Fibroblast of skin of right quadriceps (primary cell): ENCODE data around the gene IL3.

ENCODE experiments used
- DNase-seq: peaks from one replicate; pipeline ENCODE4 v3.0.0-alpha.2; 2013

The IL3 gene

DNA sequence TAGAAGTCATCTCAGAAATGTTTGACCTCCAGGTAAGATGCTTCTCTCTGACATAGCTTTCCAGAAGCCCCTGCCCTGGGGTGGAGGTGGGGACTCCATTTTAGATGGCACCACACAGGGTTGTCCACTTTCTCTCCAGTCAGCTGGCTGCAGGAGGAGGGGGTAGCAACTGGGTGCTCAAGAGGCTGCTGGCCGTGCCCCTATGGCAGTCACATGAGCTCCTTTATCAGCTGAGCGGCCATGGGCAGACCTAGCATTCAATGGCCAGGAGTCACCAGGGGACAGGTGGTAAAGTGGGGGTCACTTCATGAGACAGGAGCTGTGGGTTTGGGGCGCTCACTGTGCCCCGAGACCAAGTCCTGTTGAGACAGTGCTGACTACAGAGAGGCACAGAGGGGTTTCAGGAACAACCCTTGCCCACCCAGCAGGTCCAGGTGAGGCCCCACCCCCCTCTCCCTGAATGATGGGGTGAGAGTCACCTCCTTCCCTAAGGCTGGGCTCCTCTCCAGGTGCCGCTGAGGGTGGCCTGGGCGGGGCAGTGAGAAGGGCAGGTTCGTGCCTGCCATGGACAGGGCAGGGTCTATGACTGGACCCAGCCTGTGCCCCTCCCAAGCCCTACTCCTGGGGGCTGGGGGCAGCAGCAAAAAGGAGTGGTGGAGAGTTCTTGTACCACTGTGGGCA is 13.8 kb downstream of the IL3 start:
- no peak for DNase-seq

DNA sequence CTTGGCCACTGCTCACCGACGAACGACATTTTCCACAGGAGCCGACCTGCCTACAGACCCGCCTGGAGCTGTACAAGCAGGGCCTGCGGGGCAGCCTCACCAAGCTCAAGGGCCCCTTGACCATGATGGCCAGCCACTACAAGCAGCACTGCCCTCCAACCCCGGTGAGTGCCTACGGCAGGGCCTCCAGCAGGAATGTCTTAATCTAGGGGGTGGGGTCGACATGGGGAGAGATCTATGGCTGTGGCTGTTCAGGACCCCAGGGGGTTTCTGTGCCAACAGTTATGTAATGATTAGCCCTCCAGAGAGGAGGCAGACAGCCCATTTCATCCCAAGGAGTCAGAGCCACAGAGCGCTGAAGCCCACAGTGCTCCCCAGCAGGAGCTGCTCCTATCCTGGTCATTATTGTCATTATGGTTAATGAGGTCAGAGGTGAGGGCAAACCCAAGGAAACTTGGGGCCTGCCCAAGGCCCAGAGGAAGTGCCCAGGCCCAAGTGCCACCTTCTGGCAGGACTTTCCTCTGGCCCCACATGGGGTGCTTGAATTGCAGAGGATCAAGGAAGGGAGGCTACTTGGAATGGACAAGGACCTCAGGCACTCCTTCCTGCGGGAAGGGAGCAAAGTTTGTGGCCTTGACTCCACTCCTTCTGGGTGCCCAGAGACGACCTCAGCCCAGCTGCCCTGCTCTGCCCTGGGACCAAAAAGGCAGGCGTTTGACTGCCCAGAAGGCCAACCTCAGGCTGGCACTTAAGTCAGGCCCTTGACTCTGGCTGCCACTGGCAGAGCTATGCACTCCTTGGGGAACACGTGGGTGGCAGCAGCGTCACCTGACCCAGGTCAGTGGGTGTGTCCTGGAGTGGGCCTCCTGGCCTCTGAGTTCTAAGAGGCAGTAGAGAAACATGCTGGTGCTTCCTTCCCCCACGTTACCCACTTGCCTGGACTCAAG is 14.6 kb downstream of the IL3 start:
- no peak for DNase-seq

DNA sequence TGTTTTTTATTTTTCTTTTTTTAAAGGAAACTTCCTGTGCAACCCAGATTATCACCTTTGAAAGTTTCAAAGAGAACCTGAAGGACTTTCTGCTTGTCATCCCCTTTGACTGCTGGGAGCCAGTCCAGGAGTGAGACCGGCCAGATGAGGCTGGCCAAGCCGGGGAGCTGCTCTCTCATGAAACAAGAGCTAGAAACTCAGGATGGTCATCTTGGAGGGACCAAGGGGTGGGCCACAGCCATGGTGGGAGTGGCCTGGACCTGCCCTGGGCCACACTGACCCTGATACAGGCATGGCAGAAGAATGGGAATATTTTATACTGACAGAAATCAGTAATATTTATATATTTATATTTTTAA is 15.2 kb downstream of the IL3 start:
- no peak for DNase-seq

DNA sequence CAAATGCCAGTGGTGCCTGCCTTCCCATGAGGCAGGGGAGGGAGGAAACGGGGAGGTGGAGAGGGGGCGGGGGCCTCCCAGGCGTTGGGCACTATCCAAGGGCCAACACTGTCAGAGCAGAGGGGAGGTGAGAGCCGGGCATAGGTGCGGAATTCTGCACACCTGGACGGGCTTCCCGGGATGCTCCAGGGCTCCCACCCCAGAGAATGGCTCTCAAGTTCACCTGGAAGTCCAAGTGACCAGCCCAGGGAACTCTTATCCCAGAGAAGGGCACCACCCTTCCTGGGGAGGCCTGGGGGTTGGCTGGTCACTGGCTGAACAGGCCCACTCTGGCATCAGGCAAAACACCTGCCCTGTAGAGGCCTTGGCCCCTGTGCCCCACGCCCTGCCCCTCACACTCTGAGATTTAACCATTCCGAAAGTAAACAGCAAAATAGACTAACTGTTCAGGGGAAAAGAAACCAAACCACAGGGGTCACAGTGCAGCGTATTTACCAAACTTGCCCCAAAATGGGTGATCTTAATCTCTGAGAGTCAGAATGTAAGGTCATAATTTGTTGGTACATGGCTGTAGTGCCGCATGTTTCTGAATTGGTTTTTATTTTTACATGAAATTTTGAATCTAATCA is 15.9 kb downstream of the IL3 start:
- DNase-seq: no peak

DNA sequence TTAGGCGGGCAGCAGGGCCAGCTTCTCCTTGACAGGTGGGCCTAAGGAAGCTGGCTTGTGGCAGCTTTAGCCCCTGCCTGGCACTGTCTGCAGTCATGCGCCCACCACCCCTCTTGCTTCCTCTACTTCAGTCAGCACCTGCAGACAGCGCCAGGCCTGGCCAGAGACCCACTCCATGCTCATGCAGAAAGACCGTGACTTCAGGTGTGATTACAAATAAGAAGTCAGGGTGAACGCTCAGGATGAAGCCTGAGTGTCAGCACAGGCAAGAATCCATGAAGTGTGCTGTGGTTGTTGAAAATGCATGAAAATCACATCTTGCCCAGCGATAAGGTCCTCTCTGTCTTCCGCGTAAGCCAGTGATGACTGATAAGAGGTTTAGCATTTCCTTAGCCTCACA is 16.5 kb downstream of the IL3 start:
- no peak for DNase-seq

DNA sequence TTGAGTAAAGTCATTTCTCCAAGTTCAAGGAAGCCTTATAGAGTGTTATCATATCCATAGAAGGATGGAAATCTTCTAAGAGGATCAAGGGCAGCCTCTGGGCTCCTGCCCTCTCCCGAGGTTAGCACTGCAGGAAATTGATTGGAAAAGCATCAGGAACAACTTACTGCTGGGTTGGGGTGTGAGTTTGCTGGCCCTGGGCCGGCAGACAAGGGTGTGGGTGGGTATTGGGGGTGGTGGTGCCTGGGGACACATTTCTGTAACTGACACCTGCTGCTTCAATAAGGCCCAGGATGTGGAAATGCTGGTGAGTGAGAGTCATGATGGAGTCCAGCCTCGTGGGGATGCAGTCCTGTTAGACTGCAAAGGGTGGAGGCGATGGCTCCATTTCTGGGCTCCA is 18.6 kb downstream of the IL3 start:
- DNase-seq: no peak

DNA sequence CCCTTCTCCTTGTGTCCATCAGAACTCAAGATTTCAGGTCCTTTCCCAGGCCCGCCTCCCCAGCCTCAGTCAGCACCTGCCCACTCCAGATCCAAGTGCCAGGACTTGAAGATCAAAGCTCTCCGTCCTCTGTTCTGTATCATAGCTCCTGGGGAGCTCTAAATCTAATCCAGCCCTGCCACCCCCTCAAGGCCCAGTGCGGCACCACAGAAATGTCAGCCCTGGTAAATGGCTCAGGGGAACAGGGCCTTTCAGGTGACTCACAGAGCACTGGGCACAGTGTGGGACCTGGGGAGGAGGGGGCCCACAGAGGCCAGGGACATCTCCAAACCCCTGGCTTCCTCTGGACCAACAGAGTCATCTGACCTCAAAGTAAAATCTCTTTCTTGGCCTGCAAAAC is 19.2 kb downstream of the IL3 start:
- no peak for DNase-seq

DNA sequence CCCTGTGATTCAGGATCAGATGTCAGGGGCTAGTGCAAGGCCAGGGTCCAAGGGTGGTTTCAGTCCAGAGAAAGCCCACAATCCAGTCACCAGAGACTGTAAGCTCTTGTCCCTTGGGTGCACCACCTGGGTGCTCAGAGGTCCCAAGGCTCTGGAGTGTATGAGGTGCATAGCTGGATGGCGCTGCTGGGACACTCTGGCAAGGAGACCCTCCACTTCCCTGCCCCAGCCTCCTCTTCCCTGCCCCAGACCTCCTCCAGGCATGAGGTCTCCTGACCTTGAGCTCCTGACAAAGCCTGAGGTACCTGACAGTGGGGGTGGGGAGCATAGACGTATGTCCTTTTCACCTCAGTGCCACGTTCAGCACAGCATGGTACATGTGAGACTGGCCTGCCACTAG is 20.1 kb downstream of the IL3 start:
- no peak for DNase-seq

DNA sequence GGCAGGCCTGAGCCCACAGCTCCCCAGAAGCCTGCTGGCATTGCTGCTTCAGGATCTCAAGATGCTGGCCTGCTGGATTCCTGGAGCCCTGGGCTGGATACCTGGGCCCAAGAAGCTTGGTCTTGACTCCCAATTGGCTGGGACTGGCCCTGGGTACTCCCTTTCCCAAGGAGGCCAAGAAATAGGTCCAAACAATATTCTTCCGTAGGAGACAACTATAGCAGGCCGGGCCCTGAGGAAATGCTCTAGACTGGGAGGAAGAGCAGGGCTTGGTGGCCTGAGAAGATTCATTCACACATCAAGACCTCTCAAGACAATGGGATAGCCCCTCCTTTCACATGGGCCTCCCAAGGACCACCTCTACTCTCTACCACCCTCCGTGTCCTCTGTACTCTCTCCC is 21.0 kb downstream of the IL3 start:
- no peak for DNase-seq

DNA sequence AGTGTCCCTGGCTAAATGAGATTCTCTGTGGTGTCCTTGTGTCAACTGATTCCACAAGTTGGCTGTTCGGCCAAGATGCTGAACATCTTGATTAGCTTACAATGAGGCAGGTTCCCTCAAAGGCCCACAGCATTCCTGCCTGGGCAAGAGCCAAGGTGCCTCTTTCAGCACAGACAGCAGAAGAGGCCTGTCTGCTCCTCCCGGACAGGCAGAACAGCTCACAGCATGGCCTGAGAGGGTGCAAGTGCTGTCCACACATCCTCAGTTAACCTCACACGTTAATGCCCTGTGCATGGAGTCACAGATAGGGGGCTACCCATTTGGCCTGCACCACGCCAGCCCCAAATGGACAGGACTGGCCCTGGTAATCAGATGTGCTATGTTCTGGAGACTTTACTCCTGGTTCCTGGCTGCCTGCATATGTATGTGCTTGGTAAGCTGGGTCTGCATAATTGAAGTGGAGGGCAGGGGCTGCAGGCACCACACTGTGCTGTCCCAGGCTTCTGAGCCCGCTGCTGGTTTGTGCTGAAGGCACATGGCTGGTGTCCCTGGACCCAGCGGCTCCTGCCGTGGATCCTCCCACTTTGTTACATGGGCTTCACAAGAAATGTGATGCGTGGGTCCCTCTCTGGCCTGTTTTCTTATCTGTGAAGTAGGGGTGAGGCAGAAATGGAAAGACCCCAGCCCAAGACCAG is 22.0 kb downstream of the IL3 start:
- no peak for DNase-seq

DNA sequence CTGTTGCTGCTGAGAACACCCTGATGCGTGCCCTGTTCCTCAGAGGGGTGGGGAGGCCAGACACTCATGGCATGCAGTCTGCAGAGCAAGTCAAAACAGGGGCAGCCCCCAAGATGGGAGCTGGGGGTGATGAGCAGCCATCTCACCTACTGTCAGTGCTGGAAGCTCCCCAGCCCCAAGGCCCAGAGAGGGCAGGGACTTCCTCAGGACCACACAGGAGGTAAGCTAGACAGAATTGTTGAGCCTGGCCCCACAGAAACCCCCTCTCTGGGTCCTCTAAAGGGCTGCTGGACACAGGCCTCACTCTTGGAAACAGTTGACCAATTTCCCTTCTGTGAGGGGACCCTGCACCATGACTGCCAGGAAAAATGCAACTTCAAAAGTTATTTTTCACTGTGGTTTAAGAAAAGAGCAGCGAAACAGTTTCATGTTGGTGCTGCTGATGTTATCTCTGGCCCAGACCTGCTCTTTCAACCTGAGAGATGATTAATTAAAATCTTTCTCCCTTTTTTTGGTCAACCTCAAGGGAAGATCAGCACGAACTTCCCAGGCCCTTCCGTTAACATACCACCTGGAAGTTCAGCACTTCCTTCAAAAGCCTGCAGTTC is 22.7 kb downstream of the IL3 start:
- no peak for DNase-seq

DNA sequence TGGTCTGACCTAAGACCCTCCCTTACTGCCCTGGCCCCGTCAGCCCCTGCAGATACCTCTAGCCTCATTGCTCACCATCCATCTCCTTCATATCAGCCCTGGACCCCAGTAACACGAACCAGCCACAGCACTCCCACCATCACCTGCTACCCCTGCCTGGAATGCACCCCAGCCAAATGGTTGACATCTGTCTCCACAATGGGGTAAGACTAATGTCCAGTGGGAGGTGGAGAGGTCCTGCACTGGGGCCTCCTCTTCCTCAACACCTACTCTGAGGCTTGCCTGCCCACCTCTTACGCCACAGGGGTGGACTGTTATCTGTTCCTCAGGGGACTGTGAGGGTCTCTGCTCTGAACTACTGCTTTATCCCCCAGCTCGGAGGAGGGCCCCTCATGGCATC is 25.2 kb downstream of the IL3 start:
- no peak for DNase-seq

DNA sequence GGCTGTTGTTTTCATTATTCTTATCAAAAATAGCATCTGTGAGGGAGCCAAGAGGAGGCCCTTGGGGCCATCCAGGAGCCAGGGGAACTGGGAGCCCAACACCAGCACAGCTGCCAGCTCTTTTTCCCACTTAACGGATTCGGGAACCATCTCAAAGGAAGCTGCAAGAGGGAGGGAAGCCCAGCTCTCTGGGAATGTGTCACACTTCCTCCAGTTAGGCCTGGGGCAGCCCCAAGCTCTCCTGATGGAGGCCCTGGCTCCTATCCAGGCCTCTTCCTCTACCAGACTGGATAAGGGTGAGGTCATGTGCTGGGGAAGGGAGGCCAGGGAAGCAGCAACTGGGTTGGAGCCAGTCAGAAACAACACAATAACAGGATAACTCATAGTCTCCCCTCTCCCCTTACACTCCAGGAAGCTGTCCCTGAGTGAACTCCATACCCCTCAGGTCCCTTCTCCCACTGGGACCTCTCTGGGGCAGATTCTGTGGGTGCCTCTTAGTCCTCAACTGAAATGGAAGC is 25.9 kb downstream of the IL3 start:
- DNase-seq: peak; percentile 96

DNA sequence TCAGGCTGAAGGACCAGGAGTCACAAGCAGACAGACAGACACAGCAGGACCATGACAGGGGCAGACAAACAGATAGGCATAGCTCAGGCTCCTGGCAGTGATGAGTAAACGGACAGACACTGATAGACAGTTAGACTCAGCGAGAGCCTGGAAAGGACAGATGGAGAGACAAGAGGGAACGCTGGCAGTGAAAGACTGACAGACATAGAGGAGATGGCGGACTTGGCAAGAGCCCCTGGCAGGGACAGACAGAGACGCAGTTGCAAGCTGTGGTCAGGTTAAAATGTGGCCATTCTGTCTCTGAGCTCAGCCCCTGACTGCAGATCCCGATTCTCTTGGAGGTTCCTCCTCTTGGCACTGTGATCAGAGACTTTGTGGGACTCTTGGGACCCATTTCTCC is 26.7 kb downstream of the IL3 start:
- DNase-seq: no peak

DNA sequence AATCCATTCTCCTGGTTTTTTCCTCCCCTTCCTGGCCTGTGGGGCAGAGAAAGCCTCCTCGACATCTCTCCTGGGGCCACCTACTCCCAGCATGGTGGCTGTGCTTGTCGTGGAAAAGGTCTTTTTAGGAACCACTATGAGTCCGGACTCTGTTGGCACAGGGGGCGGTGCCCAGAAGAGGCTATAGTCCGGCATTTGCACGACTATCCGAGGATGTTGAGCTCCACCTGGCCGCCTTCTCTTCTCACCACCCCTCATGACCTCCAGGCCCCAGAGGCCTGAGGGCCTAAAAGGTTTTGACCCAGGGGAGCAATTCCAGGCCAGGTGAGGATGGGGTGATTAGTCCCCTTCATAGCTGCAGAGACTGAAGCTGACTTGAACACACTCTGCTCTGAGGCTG is 27.2 kb downstream of the IL3 start:
- no peak for DNase-seq

DNA sequence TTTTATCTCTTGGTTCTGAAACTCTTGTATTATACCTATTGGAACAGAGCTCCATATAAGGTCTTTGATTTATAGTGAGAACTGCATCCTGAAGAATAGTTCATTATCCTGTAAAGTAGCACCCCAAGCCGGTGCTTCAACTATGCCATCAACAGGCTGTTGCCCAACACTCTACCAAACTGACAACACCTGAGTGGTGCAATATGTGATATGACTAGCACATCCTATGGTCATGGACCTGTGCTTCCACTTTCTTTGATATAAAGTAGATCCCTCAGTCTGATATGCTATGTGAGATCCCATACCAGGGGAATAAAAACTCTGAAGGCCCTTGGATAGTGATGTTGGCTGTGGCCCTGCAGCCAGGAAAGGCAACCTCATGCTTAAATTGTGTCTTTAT is 28.9 kb downstream of the IL3 start:
- DNase-seq: no peak

DNA sequence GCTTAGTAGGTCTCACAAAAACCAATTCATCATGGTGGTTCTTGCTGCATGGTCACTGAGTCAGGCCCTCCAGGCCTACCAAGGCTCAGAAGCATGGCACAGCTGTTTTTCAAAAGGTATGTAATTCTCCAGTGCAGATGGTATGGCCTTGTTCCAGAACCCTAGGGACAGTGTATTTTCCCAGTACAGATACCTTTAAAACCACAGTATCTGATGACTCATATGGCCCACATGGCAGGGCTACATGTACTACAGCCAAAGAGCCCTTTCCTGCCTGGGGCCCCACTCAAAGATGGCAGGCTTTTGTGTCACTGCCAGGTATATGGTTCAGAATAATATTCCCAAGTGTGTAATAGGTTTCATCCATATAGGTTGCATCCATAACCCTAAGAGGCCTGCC is 29.7 kb downstream of the IL3 start:
- DNase-seq: peak; percentile 80

DNA sequence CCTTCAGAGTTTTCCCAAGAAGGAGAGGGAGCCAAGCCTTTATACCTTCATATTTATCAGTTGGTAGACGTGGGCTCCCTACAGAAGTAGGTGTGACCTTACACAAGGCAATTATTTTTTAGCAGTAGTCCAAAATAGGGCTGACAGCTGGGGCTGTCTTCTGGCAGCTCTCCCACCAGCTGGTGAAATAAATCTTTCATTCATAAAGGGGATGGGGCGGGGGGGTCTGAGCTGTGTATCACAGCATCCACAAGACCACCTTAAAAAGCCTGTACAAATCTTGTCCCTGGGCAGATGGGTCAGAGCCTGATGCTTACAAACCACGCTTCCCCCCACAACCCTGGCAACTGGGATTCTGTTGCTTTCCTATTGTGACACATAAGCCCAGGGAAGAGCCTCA is 32.8 kb downstream of the IL3 start:
- no peak for DNase-seq

DNA sequence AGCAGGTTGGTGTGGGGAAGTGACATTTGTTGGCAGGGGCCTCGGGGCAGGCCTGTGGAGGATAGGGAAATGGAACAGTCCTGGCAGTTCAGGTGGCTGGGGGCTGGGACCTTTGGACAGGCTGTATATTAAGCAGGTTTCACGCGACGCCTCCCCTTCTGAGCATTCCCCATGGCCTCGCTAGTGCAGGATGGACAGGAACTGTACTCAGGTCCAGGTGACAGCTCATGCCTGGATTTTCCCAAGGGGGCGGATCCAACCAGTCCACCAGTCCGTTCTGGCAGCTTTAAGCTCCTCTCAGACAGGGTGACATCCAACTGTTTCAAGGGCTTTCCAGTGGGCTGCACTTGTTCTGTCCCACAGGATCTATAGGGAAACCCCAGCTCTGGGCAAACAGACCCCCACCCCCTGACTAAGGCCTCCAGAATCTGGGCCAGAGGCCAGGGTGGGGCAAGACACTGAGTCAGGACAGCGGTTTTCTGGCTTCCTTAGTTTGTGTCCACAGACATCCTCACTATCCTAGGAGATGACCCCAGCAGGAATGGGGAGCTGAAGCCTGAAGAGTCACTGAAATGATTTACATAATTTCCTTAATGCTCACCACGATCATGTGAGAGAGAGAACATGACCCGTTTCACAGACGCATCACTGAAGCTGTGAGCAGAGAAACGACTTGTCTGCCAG is 34.1 kb downstream of the IL3 start:
- peak; percentile 95 for DNase-seq

DNA sequence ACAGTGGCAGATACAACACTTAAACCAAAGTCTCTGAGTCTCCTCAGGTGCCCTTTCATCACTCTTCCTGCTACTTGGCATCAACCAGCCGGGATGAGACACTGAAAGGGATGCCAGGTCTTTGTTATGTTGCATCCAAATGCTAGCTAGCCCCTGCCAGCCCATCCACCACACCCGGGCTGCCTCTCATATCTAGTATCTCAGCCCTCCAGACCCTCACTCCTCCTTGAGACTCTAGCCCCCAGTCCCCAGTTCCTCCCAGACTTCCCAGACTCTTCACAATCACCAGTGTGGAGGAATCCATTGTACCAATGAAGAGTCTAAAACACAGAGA is 34.6 kb downstream of the IL3 start:
- no peak for DNase-seq

DNA sequence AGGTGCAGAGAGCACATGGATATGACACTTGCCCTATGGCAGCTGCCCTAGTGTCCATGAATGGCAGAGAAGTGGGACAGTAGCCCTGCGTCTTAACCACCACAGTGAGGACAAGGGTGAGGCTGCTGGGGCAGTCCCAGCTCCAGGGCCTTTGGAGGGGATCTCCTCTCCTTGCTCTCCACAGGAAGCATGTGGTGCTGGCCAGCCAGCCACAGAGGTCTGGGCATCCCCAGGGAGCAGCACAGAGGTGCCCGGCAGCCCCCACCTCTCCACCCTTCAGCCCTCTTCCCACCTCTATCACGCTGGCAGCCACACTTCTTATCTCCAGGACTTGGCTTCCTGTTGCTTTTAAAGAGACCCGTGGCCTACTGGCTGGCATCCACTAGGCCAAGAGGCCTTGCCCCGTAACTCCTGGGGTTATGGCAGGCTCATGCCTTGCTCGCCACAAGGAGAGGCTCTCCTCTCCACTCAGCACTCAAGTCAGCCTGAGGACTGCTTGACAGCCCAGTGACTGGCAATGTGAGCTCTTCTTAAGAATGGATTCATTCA is 35.0 kb downstream of the IL3 start:
- DNase-seq: no peak

DNA sequence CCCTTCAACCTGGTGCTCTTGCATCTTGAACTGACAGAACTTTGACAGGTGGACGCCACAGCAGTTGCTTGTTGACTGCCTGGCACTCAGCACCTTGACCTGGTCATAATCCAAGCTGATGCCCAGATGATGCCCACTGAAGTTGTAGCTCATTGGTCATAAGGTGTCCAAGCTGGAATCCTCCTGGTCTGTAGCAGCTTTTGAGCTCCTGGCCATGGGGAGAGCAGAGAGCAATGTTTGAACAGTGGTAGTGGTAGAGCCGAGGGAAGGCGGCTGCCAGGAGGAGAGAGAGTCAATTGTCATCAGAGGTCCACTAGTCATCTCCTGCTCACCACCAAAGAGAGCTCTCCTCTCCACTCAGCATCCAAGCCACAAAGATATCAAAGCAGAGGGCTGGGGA is 36.4 kb downstream of the IL3 start:
- no peak for DNase-seq
